Astrocyte of the cerebellum (primary cell): Measurements from ENCODE around the gene SCN4B.

Source experiments
- DNase-seq: peaks from one replicate; pipeline ENCODE4 v3.0.0-alpha.2; 2011; ENCODE audit warnings: low read depth
- H3K4me3 ChIP-seq: 2 replicates; pipeline ENCODE4 v1.5.1; 2011; ENCODE audit warnings: mild to moderate bottlenecking, low read depth, low read length, moderate library complexity
- CTCF ChIP-seq: IDR thresholded peaks from 2 replicates; pipeline ENCODE4 v1.5.1; 2012; ENCODE audit warnings: low read length, low read depth, moderate library complexity, mild to moderate bottlenecking; ENCODE audit errors: missing control alignments
- in situ Hi-C: cut with HindIII; loops from 2 replicates; pipeline ENCODE4 v1.10.0; 2017; ENCODE audit warnings: low sequenced_read_pairs

SCN4B gene

DNA sequence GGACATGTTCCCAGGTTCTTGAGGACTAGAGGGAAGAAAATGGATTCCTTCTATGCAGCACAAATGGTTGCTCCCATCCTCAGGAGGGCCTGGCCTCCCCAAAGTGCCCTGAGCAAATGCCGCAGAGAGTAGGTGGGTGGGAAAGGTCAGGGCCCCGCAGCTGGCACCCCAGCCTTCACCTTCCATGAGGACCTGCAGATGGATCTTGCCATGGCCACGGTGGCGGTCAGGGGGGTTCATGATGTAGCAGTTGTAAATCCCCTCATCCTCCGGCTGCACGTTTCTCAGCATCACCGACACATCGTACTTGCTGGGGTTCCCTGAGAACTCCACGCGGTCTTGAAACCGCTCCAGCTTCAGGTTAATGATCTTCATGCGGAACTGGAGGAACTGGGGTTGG, 15.3 kb upstream of the SCN4B start:
- no peak overlapping the region for H3K4me3 ChIP-seq
- no peak for TF ChIP-seq CTCF
- in situ Hi-C loops = no loop called here
- no peak for DNase-seq

DNA sequence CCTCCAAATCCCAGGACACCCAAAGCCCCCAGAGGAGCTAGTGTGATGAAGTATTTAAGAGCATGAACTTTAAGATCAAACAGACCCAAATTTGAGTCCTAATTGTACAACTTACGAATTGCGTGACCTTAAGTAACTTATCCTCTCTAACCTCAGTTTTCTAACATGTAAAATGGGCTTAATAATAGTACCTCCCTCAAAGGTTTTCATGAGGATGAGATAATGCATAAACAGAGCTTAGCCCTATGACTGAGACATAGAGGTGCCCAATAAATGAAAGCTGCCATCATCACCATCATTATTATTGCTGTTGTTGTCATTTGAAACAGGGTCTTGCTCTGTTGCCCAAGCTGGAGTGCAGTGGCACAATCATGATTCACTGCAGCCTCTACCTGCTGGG, 14.6 kb upstream of the SCN4B start:
- no peak for TF ChIP-seq CTCF
- DNase-seq = no peak
- H3K4me3 ChIP-seq = no peak overlapping the region
- in situ Hi-C loops = no loop called here

GRCh38 chr11:118166641-118167040, 14.0 kb upstream of the SCN4B start:
- no peak overlapping the region for H3K4me3 ChIP-seq
- no peak for TF ChIP-seq CTCF
- in situ Hi-C loops = no loop called here
- no peak for DNase-seq

DNA sequence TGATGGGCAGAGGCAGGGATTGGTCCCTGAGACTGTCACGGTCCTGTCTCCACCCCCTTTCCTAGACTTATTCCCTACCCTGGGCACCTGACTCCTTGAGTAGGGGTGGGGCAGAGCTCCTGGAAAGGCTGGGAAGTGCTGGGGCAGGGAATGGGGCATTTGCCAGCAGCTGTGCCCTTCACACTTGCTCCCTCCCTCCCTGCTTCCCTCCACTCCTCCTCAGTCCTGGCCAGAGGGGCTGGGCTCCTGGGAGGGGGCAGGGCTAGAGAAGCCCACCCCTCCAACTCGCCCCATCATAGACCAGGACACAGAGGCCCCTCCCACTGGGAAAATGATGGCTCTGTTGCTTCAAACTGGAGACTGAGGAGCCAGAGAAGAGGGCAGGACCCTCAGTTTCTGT, 12.3 kb upstream of the SCN4B start:
- in situ Hi-C loops = no loop called here
- DNase-seq = no peak
- TF ChIP-seq CTCF = no peak
- H3K4me3 ChIP-seq = no peak overlapping the region

GRCh38 chr11:118163494-118163893, 10.9 kb upstream of the SCN4B start:
- DNase-seq = no peak
- no peak for TF ChIP-seq CTCF
- in situ Hi-C loops = no loop called here
- H3K4me3 ChIP-seq = no peak overlapping the region

DNA sequence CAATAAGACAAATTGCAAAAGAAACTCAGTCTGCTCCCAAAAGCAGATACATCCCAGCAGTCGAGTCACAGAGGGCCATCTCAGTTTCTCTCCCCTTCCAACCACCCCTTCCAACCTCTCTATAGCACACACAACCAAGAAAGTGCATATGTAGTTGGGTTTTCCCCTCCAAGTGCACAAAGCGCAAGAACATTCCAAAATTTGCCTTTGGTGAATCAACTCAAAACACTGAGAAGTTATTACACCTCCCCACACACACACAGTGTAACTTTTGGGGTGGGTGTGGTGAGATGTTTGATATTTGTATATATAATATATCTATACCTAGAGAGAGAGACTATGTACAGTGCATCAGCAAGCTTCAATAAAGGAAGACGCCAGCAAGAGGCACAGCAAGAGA, 10.2 kb upstream of the SCN4B start:
- in situ Hi-C loops = no loop called here
- H3K4me3 ChIP-seq = no peak overlapping the region
- TF ChIP-seq CTCF = no peak
- no peak for DNase-seq

DNA sequence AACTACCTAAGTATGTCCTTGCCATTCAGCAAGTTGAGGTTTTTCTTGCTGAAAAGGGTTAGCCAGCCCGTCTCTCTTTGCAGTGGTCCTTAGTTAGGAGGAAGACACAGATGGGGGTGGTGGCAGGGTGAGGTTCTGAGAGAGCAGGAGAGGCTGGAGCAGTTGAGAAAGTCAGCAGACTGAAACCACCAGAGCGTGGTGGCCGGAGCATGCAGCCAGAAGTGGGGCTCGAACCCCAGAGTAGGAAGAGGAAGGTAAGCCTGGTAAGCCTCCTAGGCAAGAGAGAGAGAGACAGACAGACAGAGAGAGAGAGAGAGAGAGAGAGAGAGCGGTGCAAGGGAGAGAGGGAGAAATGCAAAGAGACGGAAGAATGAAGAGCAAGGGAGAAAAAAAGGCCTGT, 9.2 kb upstream of the SCN4B start:
- in situ Hi-C loops = no loop called here
- no peak for DNase-seq
- no peak for TF ChIP-seq CTCF
- H3K4me3 ChIP-seq = no peak overlapping the region
